Sigmoid colon (tissue), 4 donors: Measurements from ENCODE around the gene TSPEAR.

ENCODE experiments used
- CTCF ChIP-seq, 4 experiments: fragments of 450-650 bp in 3 of 4; fragments of 200-600 bp in 1 of 4; IDR thresholded peaks; one replicate each; pipeline ENCODE4 v1.5.1; 2016 to 2019; ENCODE audit warnings: antibody characterized with exemption in 4 of 4, mild to moderate bottlenecking in 3 of 4, moderate library complexity in 2 of 4
- EP300 ChIP-seq, 4 donors: sonication (generic); formaldehyde crosslinking; IDR thresholded peaks; one replicate each; pipeline ENCODE4 v1.6.1; 2017; ENCODE audit warnings: antibody characterized with exemption in 4 of 4
- POLR2A ChIP-seq, 2 donors: fragments of 450-650 bp; IDR thresholded peaks; one replicate each; pipeline ENCODE4 v1.6.1; 2016; ENCODE audit warnings: antibody characterized with exemption in 2 of 2, mild to moderate bottlenecking in 2 of 2, moderate library complexity in 2 of 2
- POLR2AphosphoS5 ChIP-seq, 4 donors: sonication (generic); formaldehyde crosslinking; IDR thresholded peaks; one replicate each; pipeline ENCODE4 v1.6.1; 2017; ENCODE audit warnings: antibody characterized with exemption in 4 of 4

- TF ChIP-seq CTCF (IDR thresholded peaks at IDR 0.05): no peak
- no peak for TF ChIP-seq POLR2A (IDR thresholded peaks at IDR 0.05)
- no peak for TF ChIP-seq EP300 (IDR thresholded peaks at IDR 0.05)
- TF ChIP-seq POLR2AphosphoS5 (IDR thresholded peaks at IDR 0.05): no peak
Measured at GRCh38 chr21:44648557-44649311, 62.6 kb downstream of the TSPEAR start.
